Glomerular visceral epithelial cell (primary cell): ENCODE results near the gene RAB40B.
"Not testable (repeated sequence)": the region's sequence is repeated elsewhere in the genome, so short reads cannot be mapped to it uniquely, and the experiment has no call there.

Experiments
- DNase-seq: peaks from one replicate; pipeline ENCODE4 v3.0.0-alpha.2; 2016; ENCODE audit errors: extremely low spot score

RAB40B gene

DNA sequence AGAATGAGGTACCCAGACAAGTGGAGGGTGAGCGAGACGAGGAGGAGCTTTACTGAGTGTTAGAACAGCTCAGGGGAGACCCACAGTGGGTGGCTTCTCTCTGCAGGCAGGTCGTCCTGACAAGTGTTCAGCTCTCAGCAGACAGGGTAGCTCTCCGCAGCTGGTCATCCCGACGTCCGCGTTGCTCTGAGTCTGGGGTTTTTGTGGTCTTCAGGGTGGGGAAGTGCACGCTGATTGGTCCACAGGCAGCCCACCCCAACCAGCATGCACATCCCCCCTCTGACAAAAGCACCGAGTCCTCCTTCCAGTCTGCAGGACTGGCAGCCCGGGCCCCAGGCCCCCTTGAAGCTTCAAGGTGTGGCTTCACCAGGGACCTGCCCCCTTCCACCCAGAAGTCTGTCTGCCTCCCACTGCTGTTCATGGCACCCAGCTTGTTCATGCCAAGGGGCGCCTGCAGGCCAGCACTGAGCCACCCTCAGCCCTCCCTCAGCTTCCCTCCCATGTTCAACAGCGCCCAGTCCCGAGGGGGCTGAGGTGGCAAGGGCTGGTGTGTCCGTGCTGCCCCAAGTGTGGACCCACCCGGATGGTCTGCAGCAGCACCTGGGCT is 30.4 kb downstream of the RAB40B start:
- no peak for DNase-seq

- no peak for DNase-seq
Observed at GRCh38 chr17:82667668-82668000, 30.9 kb downstream of the RAB40B start.

DNA sequence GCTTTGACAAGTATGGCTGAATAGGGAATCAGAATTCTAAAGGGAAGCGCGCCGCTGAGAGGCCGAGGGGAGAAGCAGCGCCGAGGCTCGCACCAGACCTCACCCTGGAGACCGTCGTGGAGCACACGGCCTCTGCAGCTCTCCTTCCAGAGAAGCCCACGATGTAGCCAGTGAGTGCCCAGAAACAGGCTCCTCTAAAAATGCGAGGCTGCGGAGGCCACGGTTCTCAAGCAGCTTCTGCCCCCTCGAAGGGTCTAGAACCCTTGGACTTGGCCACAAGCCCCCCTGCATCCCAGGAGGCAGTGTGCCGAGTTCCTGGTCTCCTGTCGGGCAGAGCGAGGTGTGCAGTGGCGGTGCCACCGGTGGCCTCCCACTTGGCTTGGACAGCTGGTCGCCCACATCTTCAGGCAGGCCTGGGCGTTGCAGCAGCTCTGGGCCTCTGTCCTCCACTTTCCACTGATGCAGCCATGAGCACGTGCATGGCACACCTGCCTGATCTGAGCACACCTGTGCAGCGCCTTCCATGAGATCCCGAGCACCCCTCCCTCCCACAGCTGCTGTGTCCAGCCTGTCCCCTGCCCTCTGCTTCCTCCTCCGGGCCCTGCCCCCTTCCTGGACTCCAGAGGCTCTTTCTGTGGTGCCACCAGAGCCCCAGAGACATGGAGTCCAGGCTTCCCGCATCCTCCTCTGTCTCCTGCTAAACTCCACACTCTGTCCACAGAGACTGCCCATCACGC is 31.4 kb downstream of the RAB40B start:
- DNase-seq = no peak

DNA sequence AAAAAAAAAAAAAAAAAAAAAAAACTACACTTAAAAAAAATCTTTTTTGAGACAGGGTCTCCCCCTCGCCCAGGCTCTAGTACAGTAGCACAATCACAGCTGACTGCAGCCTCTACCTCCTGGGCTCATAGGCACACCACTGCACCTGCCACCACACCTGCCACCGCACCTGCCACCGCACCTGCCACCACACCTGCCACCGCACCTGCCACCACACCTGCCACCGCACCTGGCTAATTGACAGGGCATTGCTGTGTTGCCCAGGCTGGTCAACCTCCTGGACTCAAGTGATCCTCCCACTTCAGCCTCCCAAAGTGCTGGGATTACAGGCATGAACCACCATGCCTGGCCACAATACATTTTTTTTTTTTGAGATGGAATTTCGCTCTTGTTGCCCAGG is 32.6 kb downstream of the RAB40B start:
- DNase-seq = no peak

DNA sequence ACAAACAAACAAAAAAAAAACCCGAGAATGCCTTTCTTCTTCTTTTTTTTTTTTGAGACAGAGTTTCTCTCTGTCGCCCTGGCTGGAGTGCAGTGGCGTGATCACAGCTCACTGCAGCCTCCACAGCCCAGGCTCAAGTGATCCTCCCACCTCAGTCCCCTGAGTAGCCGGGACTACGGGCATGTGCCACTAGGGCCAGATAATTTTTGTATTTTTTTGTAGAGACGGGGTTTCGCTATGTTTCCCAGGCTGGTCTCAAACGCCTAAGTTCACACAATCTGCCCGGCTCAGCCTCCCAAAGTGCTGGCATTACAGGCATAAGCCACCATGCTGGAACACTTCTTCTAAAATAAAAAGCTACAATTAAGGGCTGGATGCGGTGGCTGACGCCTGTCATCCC is 33.3 kb downstream of the RAB40B start:
- DNase-seq = no peak

DNA sequence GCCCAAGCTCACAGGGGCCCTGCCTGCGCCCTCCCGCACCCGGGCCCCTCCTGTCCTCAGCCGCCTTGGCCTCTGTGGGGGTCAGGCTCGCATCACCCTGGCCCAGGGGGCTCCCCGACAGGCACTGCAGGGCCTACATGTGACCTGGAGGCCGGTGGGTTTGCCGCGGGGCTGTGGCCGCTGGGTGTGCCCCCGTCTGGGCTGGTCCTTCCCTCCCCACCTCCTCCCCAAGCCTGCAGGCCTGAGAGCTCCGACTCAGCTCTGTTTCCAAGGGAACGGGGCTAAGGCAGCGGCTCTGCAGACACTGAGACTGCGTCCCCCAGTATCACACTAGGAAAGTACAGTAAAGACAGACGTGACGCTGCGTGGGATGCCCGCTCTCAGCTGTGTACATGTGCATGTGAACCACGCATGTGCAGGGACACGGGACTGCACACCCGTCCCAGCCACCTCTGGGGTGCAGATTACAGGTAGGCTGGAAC is 33.8 kb downstream of the RAB40B start:
- no peak for DNase-seq

DNA sequence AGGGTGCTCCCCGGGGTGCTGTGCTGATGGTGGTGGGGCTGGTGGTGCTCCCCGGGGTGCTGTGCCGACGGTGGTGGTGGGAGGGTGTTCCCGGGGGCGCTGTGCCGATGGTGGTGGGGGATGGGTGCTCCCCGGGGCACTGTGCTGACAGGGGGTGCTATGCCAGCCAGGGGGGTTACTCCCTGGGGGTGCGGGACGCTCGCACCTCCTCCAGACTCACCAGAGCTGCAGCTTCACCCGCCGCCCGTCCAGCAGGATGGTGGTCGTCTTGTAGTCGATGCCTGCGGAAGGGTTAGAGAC is 34.3 kb downstream of the RAB40B start:
- DNase-seq = no peak

GRCh38 chr17:82663381-82664275 is 34.9 kb downstream of the RAB40B start:
- no peak for DNase-seq

- no peak for DNase-seq
Observed at GRCh38 chr17:82662711-82663261, 35.7 kb downstream of the RAB40B start.

DNA sequence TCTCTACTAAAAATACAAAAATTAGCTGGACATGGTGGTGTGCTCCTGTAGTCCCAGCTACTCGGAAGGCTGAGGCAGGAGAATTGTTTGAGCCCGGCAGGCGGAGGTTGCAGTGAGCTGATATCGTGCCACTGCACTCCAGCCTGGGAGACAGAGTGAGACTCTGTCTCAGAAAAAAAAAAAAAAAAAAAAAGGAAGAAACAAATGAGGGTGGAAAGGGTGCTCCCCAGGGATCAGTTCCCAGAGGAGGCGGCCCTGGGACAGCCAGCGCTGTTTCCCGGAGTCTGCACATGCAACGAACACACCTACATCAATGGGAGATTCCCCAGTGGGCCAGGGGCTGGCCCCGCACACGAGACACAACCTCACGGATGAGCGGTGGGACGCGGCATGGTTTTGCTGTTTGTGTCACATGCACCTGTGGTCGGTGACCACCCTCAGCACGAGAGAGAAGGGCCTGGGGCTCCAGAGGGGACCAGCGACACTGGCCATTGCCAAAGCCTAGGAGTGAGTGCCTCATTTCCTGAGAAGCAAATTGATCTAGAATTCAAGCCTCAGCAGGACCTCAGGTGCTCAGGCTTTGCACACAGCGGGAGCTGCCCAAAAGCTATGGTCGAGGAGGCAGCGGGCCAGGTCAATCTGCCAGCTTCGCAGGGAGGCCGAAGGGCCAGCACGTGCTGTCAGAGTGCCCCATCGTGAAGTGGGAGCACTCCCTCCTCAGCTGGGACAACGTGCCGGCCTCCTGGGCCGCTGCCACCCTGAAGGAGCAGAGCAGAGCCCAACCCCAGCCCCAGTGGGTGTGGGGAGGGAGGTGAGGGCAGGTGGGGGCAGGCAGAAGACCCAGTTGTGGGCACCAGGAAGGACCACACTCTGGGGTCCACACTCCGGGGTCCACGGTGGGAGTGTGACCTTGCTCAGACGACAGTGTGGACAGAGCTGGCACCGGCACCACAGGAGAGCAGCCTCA is 36.5 kb downstream of the RAB40B start:
- no peak for DNase-seq

GRCh38 chr17:82659886-82660285 is 38.6 kb downstream of the RAB40B start:
- no peak for DNase-seq

- no peak for DNase-seq
Observed at GRCh38 chr17:82658796-82659452, 39.6 kb downstream of the RAB40B start.

- no peak for DNase-seq
Observed at GRCh38 chr17:82658331-82658730, 40.2 kb downstream of the RAB40B start.

DNA sequence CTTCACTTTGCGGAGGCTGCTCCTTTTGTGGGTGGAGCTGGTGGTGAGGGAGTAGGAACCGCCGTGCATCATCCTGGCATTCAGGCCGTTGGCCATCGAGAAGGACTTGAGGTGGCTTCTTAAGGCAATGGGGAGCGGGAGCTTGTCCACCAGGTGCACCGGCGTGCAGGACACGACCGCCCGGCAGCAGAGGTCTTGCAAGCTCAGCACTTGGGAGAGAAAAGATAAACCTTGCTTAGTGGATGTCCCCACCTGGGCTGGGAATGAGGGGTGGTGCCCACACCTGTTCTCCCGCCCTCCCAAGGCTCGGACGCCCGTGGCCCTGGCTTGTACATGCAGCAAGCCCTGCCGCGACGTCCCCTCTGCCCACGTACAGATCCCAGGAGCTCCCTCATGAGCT is 40.6 kb downstream of the RAB40B start:
- no peak for DNase-seq

GRCh38 chr17:82656266-82656665 is 42.2 kb downstream of the RAB40B start:
- DNase-seq = no peak

- DNase-seq = no peak
Observed at GRCh38 chr17:82655523-82655922, 43.0 kb downstream of the RAB40B start.

DNA sequence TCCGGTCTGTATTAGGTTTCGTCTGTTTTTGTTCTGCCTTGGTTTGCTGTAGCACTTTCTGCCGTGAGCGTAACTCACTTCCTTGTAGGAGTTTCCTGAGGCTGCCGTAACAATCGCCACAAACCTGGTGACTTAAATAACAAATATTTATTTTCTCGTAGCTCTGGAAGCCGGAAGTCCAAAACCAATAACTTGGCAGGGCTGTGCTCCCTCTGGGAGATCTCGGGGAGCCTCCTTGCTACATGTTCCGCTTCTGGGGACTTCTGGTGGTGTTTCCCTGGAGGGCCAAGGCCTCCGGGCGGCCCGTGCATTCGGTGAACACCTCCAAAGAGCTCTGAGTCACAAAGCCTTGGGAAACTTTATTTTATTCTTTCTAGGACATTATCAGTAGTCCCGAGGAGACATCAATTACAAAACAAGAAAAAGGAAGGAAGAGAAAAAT is 43.4 kb downstream of the RAB40B start:
- DNase-seq = no peak

DNA sequence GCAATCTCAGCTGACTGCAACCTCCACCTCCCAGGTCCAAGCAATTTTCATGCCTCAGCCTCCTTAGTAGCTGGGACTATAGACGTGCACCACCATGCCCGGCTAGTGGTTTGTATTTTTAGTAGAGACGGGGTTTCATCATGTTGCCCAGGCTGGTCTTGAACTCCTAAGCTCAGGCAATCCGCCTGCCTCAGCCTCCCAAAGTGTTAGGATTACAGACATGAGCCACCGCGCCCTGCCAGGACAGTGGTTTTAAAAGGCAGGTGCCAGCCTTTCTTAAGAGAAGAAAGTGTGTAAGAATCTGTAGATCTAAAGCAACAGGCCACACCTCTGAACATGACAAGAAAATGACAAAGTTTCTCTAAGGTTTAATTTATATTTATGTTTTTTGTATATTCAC is 43.9 kb downstream of the RAB40B start:
- not testable (repeated sequence) for DNase-seq

GRCh38 chr17:82653651-82654528 is 44.6 kb downstream of the RAB40B start:
- DNase-seq = no peak

DNA sequence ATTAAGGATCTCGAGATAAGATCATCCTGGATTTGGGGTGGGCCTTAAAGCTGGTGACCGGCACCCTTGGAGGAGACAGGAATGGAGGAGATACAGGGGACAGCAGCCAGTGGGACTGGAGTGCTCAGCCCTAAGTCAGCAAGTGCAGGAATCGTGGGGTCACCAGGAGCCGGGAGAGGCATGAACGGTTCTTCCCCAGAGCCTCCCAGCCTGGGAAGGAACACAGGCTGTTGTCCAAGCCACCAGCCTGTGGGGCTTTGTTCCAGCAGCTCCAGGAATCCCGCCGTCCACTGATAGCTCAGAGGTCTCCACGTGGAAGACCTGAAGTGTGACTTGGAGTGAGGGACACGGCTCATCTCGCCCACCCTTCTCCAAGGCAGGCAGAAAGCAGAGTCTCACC is 47.8 kb downstream of the RAB40B start:
- DNase-seq = no peak
